NCI-H2196 (cell line): Measurements from ENCODE around the gene GNB1L.

Source experiments
- DNase-seq: peaks from one replicate; lab custom pipeline; 2025; ENCODE audit not compliant: unreplicated experiment; lab: John Stamatoyannopoulos, UW

GNB1L gene, protein sequence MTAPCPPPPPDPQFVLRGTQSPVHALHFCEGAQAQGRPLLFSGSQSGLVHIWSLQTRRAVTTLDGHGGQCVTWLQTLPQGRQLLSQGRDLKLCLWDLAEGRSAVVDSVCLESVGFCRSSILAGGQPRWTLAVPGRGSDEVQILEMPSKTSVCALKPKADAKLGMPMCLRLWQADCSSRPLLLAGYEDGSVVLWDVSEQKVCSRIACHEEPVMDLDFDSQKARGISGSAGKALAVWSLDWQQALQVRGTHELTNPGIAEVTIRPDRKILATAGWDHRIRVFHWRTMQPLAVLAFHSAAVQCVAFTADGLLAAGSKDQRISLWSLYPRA

DNA sequence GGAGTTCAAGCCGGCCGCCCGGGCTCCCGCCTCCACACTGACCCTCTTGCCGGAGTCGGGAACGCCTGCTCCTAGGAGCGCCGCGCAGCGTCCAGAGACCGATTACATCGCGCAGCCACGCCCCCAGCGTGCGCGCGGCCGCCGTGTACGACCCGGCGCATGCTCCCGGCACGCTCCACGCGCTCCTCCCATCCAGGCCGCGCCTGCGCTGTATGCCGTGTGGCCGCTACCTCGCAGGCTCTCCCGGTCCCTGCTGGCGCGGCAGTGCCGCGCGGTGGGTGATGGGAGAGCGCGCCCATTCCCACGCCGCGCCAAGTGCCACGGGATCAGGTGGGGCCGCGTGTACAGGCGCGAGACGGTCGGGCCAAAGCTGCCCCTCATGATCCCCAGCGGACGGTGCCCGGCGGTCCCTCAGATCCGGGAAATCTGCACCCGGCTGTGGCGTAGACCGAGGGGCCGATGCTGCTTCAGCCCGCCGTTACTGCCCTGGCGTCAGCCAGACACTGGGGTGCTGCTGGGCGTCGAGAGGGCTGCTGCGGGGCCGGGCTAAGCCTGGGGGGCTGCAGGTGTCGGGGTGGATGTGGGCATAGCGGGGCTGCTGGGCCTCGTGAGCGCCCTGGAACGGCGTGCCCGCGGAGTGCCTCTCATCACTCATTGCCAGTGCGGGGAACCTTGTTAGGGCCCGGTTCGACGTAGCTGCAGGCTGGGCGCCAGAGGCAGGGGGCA lies at the start of gene GNB1L, which contains the start of gene RTL10:
TSS of gene GNB1L (minus strand) at position 97 of the 726 bp plus-strand sequence. CDS start 33,519 bp downstream, outside the sequence.
TSS of gene RTL10 (minus strand) at position 97 of the 726 bp plus-strand sequence. CDS start 2,613 bp downstream, outside the sequence.
- peak; percentile 84 for DNase-seq

DNA sequence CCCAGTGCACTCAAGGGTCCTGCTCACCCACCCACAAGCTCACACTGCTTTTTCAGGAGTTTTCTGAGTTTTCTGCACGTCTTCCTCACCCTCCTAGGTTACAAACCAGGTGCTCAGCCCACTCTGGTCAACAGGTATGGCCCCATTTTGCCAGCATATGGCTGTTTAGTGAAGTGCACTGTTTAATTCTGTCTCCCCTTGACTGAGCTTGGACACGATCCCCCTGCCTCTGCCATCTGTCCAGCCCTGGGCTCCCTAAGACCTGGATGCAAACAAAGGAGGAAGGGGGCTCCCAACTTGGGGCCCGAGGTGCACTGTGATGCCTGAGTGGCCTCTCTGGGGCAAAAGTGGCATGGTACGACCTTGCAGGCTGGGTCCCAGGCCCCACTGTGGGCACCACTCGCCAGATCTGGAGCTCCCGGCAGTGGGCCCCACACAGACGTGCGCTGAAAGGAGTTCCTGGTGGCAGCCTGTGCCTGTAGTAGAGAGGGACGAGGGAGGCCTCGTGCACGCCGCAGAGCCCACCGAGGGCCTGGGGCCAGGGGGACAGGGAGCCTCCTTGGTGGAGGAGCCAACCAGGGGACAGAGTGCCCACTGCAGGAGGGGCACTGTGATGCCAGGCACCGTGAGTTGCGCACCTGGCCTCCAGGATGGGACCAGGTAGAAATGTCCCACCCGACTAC lies 49.6 kb upstream of the GNB1L start:
- no peak for DNase-seq

DNA sequence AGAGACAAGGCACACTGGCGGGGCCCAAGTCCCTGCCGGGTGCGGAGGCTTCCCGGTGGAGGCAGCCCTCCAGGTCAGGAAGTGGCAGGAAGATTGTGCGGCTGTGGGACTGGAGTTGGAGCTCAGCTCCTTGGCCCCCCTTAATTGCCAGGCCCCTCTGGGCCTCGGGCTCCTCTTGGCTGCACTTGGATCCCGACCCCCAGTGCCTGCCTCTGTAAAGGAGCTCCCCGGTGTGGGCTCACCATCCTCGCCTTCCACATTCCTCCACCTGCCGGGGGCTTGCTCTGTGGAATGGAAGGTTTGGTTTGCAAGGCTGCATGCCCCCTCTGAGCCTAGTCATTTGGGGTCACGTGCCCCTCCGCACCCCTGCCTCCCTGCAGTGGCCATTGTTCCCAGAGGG lies 48.8 kb upstream of the GNB1L start:
- DNase-seq, result no peak

DNA sequence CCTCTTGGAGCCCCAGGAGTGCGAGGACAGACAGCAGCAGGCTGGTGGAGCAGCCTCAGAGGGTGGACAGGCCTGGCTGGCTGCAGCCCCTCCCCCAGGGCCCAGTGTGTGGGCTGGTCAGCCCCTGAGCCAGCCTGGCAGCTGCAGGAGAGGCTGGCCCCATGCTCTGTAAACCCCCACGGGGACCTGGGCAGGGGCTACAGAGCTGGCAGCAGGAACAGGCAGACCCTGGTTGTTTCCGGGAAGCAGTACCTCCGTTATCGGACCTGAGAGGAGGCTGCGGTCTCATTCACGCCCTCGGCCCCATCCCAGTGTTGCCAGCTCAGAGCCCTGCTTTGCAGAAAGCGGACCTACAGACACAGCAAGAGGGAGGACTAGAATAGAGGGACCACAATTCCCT lies 48.4 kb upstream of the GNB1L start:
- DNase-seq, result no peak

DNA sequence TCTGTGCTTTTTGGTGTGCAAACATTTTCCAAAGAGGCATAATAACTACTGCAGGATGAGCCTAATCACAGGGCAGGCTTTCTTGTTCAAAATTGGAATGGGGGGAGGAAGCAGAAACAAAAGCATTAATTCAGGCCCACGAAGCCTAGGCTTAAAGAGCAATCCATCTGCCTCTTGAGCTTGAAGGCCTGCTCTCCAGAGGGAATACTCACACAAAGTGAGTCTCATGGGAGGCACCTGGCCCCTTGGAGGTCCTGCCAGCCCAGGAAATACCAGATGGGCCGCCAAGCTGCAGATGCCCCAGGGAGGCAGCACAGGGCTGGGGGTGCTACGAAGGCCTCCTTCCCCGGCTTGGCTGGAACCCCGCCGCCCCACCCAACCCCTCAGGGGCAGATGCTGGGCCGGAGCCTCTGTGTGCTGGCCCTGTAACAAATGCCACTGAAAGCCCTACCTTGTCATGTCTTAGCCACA lies 47.6 kb upstream of the GNB1L start:
- no peak for DNase-seq

DNA sequence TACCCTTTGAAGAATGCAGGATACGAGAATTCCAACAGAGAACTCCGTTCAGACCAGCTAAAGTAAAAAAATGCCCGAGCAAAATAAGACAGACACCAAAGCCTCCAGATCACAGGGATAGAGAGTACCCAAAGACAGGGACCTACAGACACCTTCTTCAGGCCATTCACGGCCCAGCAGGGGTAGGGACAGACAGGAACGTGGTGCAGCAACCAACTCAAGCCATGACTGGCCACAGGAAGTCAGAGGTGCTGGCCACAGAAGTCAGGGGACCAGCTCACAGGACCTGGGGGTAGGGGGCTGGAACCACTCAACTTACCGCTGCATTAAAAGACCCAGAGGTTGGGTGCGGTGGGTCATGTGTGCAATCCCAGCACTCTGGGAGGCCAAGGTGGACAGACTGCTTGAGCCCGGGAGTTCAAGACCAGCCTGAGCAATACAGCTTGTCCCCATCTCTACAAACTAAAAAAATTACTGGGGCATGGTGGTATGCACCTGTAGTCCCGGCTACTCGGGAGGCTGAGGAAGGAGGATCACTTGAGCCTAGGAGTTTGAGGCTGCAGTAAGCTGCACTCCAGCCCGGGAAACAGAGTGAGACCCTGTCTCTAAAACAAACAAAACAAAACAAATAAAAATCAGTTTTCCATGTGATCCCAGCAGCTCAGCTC lies 47.0 kb upstream of the GNB1L start:
- no peak for DNase-seq

DNA sequence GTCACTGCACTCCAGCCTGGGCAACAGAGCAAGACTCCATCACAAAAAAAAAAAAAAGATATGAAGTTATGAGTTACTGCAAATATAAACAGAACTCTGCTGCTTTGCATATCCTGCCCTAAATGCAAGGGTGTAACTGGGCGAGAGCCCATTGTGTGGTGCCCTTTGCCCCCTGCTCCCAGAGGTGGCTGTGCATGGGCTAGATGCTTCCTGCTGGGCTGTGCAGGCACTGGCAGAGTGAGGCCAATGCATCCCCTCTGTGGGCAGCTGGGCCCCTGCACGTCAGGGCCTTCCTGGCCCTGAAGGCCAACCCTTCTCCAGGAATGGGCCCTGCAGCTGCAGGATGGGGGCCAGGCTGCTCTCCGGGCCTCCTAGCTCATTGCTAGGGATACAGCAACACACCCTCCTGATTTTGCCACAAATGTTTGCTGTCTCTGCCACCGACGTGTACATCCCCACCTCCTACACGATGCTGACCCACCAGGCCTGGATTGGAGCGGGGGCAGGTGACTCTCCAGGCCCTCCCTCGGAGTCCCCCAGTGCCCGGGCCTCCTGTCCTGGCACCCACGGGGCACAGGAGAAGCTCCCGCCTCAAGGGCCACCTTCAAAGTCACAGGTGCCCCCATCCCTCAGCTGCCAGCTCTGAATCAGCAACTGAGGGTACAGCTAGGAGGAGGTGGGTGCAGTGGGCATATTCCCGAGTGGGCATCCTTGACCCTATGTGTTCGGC lies 46.2 kb upstream of the GNB1L start:
- no peak for DNase-seq

DNA sequence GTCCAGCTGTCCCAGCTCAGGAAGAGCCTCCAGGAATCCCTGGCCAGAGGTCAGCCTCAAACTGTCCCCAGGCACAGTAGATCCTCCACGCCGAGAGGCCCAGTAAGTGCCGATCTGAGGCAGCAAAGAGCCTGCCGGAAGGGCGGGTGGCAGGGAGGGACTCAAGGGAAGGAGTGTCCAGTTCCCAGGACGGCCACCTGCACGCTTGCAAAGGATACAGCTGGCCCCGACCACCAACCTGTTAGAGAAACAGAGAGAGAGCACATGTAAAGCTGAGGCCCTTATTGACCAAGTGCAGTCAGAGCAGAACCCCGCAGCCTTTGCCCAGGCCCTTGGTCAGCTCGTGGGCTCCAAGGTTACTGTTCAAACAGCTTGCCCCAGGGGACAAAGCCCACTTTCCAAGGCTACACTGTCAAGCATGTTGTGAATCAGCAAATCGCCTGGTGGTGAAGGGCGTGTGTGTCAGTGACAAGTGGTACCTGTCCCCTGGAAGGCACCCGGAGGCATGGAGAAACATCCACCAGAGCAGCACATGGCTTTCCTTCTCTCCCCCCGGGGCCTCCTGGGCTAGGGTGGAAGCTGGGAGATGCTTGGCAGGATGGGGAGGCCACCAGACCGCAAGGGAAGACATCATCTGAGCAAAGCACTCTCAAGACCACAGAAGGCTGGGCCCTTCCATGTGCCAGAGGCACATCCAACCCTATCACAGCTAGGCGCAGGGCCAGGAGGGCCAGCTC lies 44.3 kb upstream of the GNB1L start:
- DNase-seq, result no peak

DNA sequence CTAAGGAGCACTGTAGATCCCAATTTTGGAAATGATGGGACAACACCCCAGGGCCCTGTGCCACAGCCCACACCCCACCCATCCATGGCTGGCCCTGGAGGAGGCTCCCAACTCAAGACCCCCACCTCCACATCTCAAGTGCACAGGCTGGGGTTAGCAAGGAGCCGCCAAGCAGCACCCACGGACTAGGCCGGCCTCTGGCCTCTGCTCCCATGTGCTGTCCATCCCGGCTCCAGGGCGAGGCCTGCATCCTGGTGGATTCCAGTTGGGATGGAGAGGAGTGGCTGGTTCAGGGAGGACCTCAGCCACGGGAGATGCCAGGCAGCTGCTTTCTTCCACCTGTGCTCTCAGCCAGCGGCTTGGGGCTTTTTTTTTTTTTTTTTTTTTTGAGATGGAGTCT lies 43.5 kb upstream of the GNB1L start:
- DNase-seq, result no peak

DNA sequence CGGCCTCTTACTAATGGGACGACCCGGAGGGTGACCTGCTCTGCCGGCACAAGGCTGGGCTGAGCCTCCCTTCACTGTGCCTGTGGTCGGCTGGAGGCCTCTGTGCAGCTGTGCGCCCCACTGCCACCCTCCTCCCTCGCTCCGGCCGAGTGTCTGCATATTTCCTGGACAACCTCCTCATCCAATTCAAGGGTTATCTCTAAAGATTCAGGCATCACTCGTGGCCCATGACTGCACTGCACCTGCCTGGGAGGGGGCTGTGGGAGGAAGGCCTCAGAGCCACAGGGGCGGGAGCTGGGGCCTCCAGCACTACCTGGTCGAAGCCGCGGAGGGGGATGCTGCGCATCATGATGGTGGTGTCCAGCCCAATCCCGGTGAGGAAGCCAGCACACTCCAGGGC lies 43.1 kb upstream of the GNB1L start:
- no peak for DNase-seq

DNA sequence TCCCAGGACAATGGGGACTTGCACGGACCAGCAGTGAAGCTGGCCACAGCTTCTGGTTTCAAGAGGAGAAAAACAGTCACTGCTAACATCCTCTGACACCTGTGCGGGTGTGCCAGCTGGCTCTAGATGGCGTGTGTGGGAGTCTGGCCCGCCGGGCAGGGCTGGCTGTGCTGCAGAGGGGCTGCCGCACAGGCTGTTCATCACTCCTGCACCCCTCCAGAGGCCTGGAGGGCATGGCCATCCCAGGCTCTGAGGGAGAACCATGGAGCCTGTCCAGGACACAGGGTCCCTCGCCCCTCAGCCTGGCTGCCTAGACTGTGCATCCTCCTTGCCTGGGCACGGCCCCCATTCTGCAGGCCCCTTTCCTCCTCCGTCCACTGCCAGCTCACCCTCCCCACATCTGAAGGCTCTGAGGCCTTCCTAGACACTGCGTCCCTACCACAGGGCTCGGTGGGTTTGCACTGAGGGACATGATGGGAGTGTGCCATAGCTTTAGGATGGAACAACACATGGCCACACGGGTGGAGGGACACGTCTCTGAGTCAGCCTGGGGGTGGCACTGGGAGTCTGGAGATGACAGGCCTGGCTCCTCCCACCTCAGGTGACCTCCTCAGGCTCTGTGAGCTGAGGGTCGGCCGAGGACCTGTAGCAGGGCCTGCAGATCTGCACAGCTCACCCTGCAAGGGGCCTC lies 42.1 kb upstream of the GNB1L start:
- no peak for DNase-seq

DNA sequence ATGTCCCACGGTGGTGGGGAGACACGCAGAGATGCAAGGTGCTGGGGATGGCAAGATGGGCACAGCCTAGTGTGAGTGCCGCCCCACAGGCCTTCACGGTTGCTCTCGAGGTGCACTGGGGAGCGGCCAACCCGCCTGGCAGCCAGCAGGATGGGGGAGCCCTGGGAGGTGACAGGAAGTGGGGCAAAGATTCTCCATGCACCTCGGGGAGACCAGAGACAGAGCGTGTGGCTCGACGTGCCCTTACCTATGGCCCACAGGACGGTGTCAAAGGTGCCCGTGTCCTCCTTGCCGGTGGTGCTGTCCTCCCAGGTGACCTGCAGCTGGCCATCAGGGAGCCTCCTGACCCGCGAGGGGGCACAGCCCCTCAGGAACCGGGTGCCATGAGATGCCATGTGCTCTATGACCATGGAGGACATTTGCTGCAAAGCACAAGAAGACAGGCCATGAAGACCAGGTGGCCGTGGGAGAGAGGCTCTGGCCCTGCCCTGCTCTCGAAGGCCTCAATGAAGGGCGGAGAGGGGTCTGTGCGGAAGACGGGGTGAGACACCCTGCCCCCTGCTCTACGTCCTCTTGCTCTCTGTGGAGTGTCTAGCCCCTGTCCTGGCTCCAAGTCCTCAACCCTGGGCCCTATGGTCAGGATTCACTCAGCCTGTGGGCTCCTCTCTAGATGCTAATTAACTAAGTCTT lies 40.6 kb upstream of the GNB1L start:
- DNase-seq, result no peak

DNA sequence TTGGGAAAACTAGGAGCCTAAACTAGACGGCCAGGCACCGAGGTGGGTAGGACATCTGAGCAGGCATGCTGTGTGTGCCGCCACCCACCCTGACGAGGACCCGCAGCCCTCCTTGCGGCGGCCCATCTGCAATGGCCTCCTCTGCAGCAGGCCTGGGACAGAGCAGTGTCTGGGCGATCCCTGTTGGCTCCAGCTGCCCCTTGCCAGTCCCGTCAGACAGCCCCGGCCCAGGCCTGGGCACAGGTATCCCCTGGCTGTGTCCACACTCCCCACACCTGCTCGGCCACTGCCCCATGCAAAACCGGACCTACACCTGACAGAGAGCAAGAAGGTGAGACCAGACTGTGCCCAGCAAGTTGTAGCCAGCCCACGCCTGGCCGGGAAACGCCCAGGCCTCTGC lies 38.7 kb upstream of the GNB1L start:
- DNase-seq, result no peak

DNA sequence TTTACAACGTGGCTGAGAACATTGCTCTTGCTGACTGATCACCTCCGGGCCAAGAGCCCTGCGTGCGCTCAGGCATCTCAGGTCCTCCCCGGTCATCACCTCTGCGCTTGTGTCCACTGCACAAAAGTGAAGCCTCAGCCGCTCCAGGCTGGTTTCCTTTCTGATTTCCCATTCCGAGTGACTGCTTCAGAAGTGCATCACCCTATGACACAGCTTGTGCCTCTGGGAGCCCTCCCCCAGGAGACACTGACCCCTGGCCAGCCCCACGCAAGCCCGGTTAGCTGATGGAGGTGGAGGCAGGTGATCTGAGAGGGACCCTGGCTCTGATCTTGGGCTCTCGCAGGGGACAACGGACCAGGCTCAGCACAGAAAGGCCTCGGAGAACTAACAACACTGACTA lies 38.3 kb upstream of the GNB1L start:
- DNase-seq, result no peak

DNA sequence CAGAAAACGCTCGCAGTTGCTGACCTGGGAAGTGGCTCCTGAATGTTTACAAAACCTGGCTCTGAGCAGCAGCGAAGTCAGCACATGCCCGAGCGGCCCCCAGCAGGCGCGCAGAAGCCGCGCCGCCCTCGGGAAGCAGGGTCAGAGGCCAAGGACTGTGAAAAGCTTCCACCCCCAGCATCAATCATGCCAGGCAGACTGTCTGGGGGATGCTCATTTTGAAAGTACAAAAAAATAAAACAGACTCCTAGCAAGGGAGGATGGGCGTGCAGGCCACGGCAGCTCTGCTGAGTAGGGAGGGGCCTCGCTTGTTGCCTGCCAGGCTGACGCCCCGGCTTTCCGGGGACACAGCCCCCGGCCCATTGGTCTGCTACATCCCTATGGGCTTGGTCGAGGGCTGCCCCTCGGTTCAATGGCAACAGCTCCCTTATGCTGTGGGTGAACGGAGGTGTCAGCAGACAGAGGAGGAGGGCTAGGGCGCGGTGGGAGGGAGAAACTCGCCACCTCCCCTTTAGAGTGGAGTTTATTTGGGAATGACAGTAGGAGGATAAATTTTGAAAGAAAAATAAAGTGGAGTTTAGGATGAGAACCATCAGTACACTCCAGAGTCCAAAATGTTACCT lies 37.7 kb upstream of the GNB1L start:
- DNase-seq, result no peak

DNA sequence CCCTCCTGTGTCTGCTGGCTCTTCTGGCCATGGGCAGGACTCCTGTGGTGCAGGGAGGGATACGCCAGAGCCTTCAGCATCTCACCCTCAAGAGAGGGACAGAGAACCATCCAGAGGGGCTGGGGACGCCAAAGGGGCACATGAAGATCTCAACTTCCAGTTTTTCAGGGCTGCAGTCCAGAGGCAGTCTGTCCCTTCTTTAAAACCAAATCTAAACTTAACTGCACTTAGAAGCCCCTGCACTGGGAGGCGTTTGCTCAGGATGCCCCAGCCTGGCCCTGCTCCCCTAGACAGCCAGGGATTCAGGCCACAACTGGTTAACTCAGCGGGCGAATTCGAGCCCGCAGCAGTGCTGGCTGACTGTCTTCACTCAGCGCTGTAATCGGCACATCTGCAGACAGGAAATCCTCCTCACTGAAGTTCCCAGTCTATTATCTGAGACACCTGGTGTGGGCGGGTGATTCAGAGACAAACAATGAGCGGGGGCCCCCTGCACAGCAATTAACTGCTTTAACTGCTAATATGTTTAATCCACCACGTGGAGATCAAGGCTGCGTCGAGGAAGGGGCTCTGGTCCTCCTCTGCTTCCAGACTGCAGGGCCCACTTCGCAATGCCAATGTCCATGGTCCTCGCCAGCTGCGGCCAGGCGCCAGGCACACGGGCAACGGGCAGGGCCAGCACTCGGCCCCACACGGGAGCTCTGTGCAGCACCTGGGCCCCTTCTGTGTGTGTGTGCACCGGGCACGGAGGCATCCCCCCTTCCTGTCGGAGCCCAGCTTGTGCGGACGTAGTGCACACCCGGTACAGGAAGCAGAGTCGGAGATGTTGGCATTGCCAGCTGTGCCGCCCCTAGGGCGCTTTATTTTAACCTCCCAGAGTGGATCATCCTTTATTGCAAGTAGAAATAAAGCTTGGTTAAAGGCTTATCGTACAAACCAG lies 36.9 kb upstream of the GNB1L start:
- peak; percentile 55 for DNase-seq
